K562 (cell line): ENCODE data around the gene FABP3. TPM values are rescaled to one million over a fixed set of nuclear protein-coding genes. Genes with fewer than 3 reads are reported as not detected.

ENCODE experiments used
- ATAC-seq: fragments of 200-7000 bp; cut with Tn5 transposase; 3 replicates; pipeline ENCODE4 v1.9.1; 2020; ENCODE audit warnings: moderate library complexity
- BruUV-seq: library from RNA; stranded (reverse); fragments of 400-500 nt; replicated peaks from 2 replicates; lab custom pipeline; 2021; lab: Mats Ljungman, UMichigan
- CTCF ChIA-PET: fragments of 300-600 bp; formaldehyde crosslinking; extraction: SDS; loops from one replicate; lab custom pipeline; 2021; ENCODE audit warnings: low intra/inter-chr PET ratio; lab: Yijun Ruan, JAX
- POLR2A ChIA-PET: fragments of 300-600, 350-650 bp; sonication (Branson Sonifier 250); formaldehyde crosslinking; extraction: SDS; loops from one replicate; lab custom pipeline; 2021; ENCODE audit warnings: antibody characterized with exemption, inconsistent platforms; lab: Yijun Ruan, JAX
- DNase-seq, 4 experiments: peaks; one replicate each; pipeline versions ENCODE4 v3.0.0 to v3.0.0-alpha.2; 2011 to 2018; ENCODE audit warnings: low spot score in 3 of 4, mixed read lengths in 3 of 4; ENCODE audit errors: extremely low read depth in 1 of 4
- FAIRE-seq: peaks from 2 replicates; lab custom pipeline; 2011; peaks lifted over from hg19 to GRCh38; lab: Jason Lieb, UNC
- H2AFZ ChIP-seq: 2 replicates; pipeline ENCODE4 v1.6.0; 2011; ENCODE audit warnings: low read depth, low read length, control low read depth, inconsistent platforms
- H3K27ac ChIP-seq: fragments of 200-600 bp; 3 replicates; pipeline ENCODE4 v1.8.0; 2011; ENCODE audit warnings: low read depth, mild to moderate bottlenecking, control low read depth, inconsistent platforms, low read length, moderate library complexity, mixed read lengths; ENCODE audit errors: extremely low read depth
- H3K27me3 ChIP-seq, 2 experiments: fragments of 300-600 bp in 1 of 2; 2 replicates in 1 of 2; 3 replicates in 1 of 2; pipeline versions ENCODE4 v1.6.0 to v1.8.0; 2011; ENCODE audit warnings: inconsistent platforms in 2 of 2, low read length in 2 of 2, mild to moderate bottlenecking in 1 of 2, mixed read lengths in 1 of 2, moderate library complexity in 1 of 2; ENCODE audit not compliant: control insufficient read depth in 2 of 2, insufficient read depth in 2 of 2
- H3K36me3 ChIP-seq: fragments of 300-600 bp; 3 replicates; pipeline ENCODE4 v1.8.0; 2011; ENCODE audit warnings: mild to moderate bottlenecking, low read length, inconsistent platforms; ENCODE audit not compliant: control insufficient read depth, insufficient read depth
- H3K4me1 ChIP-seq, 2 experiments: fragments of 200-600 bp in 1 of 2; replicated peaks in 1 of 2; 2 replicates in 1 of 2; 3 replicates in 1 of 2; pipeline versions ENCODE4 v1.5.1 to v1.8.0; 2011; ENCODE audit warnings: inconsistent platforms in 2 of 2, low read length in 2 of 2, mild to moderate bottlenecking in 1 of 2, mixed read lengths in 1 of 2, moderate library complexity in 1 of 2; ENCODE audit not compliant: control insufficient read depth in 2 of 2, insufficient read depth in 2 of 2
- H3K4me2 ChIP-seq: 2 replicates; pipeline ENCODE4 v1.6.1; 2011; ENCODE audit warnings: low read length, control low read depth, inconsistent platforms, mixed read lengths; ENCODE audit not compliant: insufficient read depth
- H3K4me3 ChIP-seq: fragments of 200-600 bp; sonication (generic), shearing (Covaris generic); 2 replicates; pipeline ENCODE4 v1.5.1; 2016; ENCODE audit warnings: control low read depth, inconsistent platforms
- H3K79me2 ChIP-seq: fragments of 200-600 bp; 3 replicates; pipeline ENCODE4 v1.8.0; 2011; ENCODE audit warnings: low read length, inconsistent platforms; ENCODE audit not compliant: control insufficient read depth, insufficient read depth
- H3K9ac ChIP-seq, 2 experiments: 2 replicates each; pipeline versions ENCODE4 v1.6.0 to v1.6.1; 2011; ENCODE audit warnings: low read depth in 2 of 2, low read length in 2 of 2, control low read depth in 1 of 2, inconsistent platforms in 1 of 2, mild to moderate bottlenecking in 1 of 2, mixed read lengths in 1 of 2; ENCODE audit not compliant: insufficient read depth in 1 of 2
- H3K9me1 ChIP-seq: one replicate; pipeline ENCODE4 v1.6.0; 2011; ENCODE audit warnings: inconsistent platforms, mild to moderate bottlenecking, low read length, moderate library complexity; ENCODE audit not compliant: control insufficient read depth, insufficient read depth
- H3K9me3 ChIP-seq: replicated peaks from 2 replicates; pipeline ENCODE4 v1.5.1; 2011; ENCODE audit warnings: low read depth, low read length, inconsistent platforms; ENCODE audit not compliant: control insufficient read depth, insufficient read depth
- H4K20me1 ChIP-seq: replicated peaks from 2 replicates; pipeline ENCODE4 v1.6.1; 2011; ENCODE audit warnings: low read length, inconsistent platforms, mixed read lengths; ENCODE audit not compliant: control insufficient read depth, insufficient read depth
- E2F3 ChIP-seq: fragments of 250-450 bp; sonication (Bioruptor Pico); IDR thresholded peaks from 2 replicates; pipeline ENCODE4 v1.4.0; 2020; ENCODE audit warnings: mild to moderate bottlenecking
- ETV1 ChIP-seq: fragments of 450-650 bp; conservative IDR thresholded peaks from 2 replicates; pipeline ENCODE4 v1.6.1; 2016; ENCODE audit warnings: missing genetic modification characterization, control low read depth, low read depth, missing compliant biosample characterization
- KLF10 ChIP-seq: fragments of 250-450 bp; sonication (Bioruptor Pico); IDR thresholded peaks from 2 replicates; pipeline ENCODE4 v1.6.1; 2021; ENCODE audit warnings: matching md5 sums
- NFIX ChIP-seq: fragments of 250-450 bp; sonication (Bioruptor Pico); IDR thresholded peaks from 2 replicates; pipeline ENCODE4 v1.4.0; 2020; ENCODE audit warnings: low read depth, mild to moderate bottlenecking, moderate library complexity
- POLR3G ChIP-seq: IDR thresholded peaks from 2 replicates; pipeline ENCODE4 v1.6.1; 2011; ENCODE audit not compliant: insufficient read length, insufficient replicate concordance; ENCODE audit errors: extremely low read depth
- RBM39 ChIP-seq: fragments of 200-400 bp; formaldehyde crosslinking; optimal IDR thresholded peaks from 2 replicates; pipeline ENCODE3; 2018; ENCODE audit warnings: low read depth, low read length
- SAP30 ChIP-seq: fragments of 200-600 bp; sonication (generic); IDR thresholded peaks from 2 replicates; pipeline ENCODE4 v1.6.1; 2012; ENCODE audit warnings: borderline replicate concordance, low read depth, mild to moderate bottlenecking, moderate library complexity, low read length, control low read depth, inconsistent platforms; ENCODE audit not compliant: insufficient read depth, poor library complexity, severe bottlenecking
- YBX1 ChIP-seq: fragments of 450-650 bp; IDR thresholded peaks from 2 replicates; pipeline ENCODE4 v1.7.1; 2016; ENCODE audit warnings: mild to moderate bottlenecking
- ZNF444 ChIP-seq: fragments of 250-450 bp; sonication (Bioruptor Pico); IDR thresholded peaks from 2 replicates; pipeline ENCODE4 v1.4.0; 2020; ENCODE audit warnings: mild to moderate bottlenecking, moderate library complexity
- WGBS: fragments of 100-300 bp; shearing (Covaris generic); methylation state at CpG from one replicate; pipeline ENCODE4 v1.1.6; 2016; ENCODE audit warnings: low coverage, mixed read lengths; ENCODE audit not compliant: insufficient coverage; ENCODE audit errors: missing lambda C conversion rate; 5-methylcytosine and 5-hydroxymethylcytosine counted together
- in situ Hi-C: fragments of 300-500 bp; cut with MboI; formaldehyde crosslinking; loops from 4 replicates; pipeline ENCODE4 v1.15.0; 2018; ENCODE audit warnings: inconsistent platforms, mixed read lengths
- intact Hi-C: fragments of 100-400 bp; cut with micrococcal nuclease; formaldehyde crosslinking; loops from 2 replicates; pipeline ENCODE4 v1.14.2; 2022
- polyA plus RNA-seq, 8 experiments: library from polyadenylated mRNA; depleted of rRNA in 4 of 8; stranded (reverse) in 5 of 8; unstranded in 3 of 8; fragments of >200 nt; fragmentation: Nextera tagmentation in 2 of 8; fragmentation: Illumina TruSeq in 1 of 8; extraction: Ambion mirVana in 2 of 8; extraction: Trizol in 1 of 8; gene quantifications; 2 replicates each; pipeline versions ENCODE4 v1.2.1 to v1.2.3, GENCODE V29; 2011 to 2014; ENCODE audit warnings: inconsistent platforms in 1 of 8, missing spikeins in 1 of 8
- total RNA-seq, 7 experiments: library from RNA; depleted of rRNA in 6 of 7; stranded (reverse); fragments of >200 nt in 6 of 7; fragmentation: Illumina TruSeq in 2 of 7; extraction: Trizol in 2 of 7; gene quantifications; 2 replicates each; pipeline versions ENCODE4 v1.2.1 to v1.2.3, GENCODE V29; 2011 to 2021; ENCODE audit warnings: low replicate concordance in 1 of 7
- TF ChIP-seq, protein P1 (sequence below): fragments of 250-450 bp; sonication (Bioruptor Pico); IDR thresholded peaks from 2 replicates; pipeline ENCODE4 v1.8.0; 2021; ENCODE audit warnings: moderate library complexity, mild to moderate bottlenecking, inconsistent platforms
- TF ChIP-seq, protein P2 (sequence below), 2 experiments: fragments of 150-350 bp in 1 of 2; IDR thresholded peaks; 2 replicates each; pipeline ENCODE4 v1.6.1; 2012 to 2016; ENCODE audit warnings: low read depth in 2 of 2, low read length in 2 of 2, mild to moderate bottlenecking in 1 of 2, moderate library complexity in 1 of 2
- TF ChIP-seq, protein P3 (sequence below): fragments of 250-450 bp; sonication (Bioruptor Pico); IDR thresholded peaks from 2 replicates; pipeline ENCODE4 v1.8.0; 2022; ENCODE audit warnings: inconsistent platforms

FABP3 gene
- total and polyA plus RNA-seq, 9 of the 15 experiments (the other 6 are each of a cell fraction or from before 2014, with no cell fraction given) = 0.22 TPM; not detected in 8

DNA sequence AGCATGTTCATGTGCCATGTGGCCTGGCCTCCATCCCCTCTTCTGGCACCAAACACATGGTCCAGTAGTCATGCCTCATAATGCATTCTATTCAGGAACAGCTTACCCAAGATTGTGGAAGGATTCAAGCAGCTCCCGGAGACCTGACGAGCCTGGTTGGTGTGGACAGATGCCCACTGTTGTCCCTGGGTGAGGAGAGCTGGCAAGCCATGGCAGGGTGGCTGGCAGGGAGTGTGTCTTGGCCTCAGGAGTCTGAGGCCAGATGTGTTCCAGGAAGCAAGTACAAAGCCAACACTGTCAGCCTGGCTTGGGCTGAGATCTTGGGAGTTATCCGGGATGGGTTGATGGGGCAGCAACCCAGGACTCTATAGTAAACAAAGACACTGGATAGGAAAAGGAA, 7.3 kb upstream of the FABP3 start:
- Histone ChIP-seq H3K4me2 (no peak overlapping the region), H3K4me1 (no peaks in the 10 kb centered on the region), H3K27me3 (peaks cover 9 to 18% of the 10 kb centered on the region in 2 experiments; a peak in 3 of 5 replicates), H3K36me3 (no peaks in the 10 kb centered on the region), H3K9me3 (no peaks in the 10 kb centered on the region), H4K20me1 (0 out of 2 replicates have a peak, but pooled peaks cover 4% of the 10 kb centered on the region), H3K9ac (0 out of 4 replicates have a peak overlapping the region, but pooled peaks of 1 of the 2 experiments have one; percentile 39), H3K4me3 (no peak overlapping the region), H3K79me2 (no peaks in the 10 kb centered on the region), H3K9me1 (no peaks in the 10 kb centered on the region), H3K27ac (no peak overlapping the region), H2AFZ (no peak overlapping the region)
- ChIA-PET CTCF (no interaction called here), POLR2A (interaction anchor here (0.6 to 1.2 kb wide), 2 partner anchors 13 to 1865 kb away, joined by 3 to 4 read pairs; no protein-coding TSS in a partner anchor)
- in situ Hi-C loops (no loop called here), intact Hi-C loops (no loop called here)
- TF ChIP-seq NFIX (CRISPR knock-in tag) (no peak), POLR3G (no peak), YBX1 (no peak), RBM39 (no peak), ETV1 (no peak), SAP30 (no peak), E2F3 (no peak), ZNF444 (CRISPR knock-in tag) (no peak), KLF10 (no peak)
- TF ChIP-seq, protein P1, sequence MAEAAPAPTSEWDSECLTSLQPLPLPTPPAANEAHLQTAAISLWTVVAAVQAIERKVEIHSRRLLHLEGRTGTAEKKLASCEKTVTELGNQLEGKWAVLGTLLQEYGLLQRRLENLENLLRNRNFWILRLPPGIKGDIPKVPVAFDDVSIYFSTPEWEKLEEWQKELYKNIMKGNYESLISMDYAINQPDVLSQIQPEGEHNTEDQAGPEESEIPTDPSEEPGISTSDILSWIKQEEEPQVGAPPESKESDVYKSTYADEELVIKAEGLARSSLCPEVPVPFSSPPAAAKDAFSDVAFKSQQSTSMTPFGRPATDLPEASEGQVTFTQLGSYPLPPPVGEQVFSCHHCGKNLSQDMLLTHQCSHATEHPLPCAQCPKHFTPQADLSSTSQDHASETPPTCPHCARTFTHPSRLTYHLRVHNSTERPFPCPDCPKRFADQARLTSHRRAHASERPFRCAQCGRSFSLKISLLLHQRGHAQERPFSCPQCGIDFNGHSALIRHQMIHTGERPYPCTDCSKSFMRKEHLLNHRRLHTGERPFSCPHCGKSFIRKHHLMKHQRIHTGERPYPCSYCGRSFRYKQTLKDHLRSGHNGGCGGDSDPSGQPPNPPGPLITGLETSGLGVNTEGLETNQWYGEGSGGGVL (CRISPR knock-in tag) = no peak
- TF ChIP-seq, protein P2, sequence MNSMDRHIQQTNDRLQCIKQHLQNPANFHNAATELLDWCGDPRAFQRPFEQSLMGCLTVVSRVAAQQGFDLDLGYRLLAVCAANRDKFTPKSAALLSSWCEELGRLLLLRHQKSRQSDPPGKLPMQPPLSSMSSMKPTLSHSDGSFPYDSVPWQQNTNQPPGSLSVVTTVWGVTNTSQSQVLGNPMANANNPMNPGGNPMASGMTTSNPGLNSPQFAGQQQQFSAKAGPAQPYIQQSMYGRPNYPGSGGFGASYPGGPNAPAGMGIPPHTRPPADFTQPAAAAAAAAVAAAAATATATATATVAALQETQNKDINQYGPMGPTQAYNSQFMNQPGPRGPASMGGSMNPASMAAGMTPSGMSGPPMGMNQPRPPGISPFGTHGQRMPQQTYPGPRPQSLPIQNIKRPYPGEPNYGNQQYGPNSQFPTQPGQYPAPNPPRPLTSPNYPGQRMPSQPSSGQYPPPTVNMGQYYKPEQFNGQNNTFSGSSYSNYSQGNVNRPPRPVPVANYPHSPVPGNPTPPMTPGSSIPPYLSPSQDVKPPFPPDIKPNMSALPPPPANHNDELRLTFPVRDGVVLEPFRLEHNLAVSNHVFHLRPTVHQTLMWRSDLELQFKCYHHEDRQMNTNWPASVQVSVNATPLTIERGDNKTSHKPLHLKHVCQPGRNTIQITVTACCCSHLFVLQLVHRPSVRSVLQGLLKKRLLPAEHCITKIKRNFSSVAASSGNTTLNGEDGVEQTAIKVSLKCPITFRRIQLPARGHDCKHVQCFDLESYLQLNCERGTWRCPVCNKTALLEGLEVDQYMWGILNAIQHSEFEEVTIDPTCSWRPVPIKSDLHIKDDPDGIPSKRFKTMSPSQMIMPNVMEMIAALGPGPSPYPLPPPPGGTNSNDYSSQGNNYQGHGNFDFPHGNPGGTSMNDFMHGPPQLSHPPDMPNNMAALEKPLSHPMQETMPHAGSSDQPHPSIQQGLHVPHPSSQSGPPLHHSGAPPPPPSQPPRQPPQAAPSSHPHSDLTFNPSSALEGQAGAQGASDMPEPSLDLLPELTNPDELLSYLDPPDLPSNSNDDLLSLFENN (IDR thresholded peaks at IDR 0.05; ENCODE audit: low read depth in 2 of 2, low read length in 2 of 2) = no peak
- TF ChIP-seq, protein P3, sequence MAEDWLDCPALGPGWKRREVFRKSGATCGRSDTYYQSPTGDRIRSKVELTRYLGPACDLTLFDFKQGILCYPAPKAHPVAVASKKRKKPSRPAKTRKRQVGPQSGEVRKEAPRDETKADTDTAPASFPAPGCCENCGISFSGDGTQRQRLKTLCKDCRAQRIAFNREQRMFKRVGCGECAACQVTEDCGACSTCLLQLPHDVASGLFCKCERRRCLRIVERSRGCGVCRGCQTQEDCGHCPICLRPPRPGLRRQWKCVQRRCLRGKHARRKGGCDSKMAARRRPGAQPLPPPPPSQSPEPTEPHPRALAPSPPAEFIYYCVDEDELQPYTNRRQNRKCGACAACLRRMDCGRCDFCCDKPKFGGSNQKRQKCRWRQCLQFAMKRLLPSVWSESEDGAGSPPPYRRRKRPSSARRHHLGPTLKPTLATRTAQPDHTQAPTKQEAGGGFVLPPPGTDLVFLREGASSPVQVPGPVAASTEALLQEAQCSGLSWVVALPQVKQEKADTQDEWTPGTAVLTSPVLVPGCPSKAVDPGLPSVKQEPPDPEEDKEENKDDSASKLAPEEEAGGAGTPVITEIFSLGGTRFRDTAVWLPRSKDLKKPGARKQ (CRISPR knock-in tag) = no peak
- DNase-seq (no peak), FAIRE-seq (no peak), ATAC-seq (no peak)
- WGBS = 7% methylated on average over 3 of the region's 3 CpGs
- no TSS peak for BruUV-seq
